ENCODE measurements around the gene VPS8. TPM values are rescaled to one million over a fixed set of nuclear protein-coding genes. Genes with fewer than 3 reads are reported as not detected.
A peak's percentile ranks its signal among the peaks of the same experiment; 100 is the strongest.

VPS8 gene
- total RNA-seq, 1 experiment from 2014 or later: 37.6 TPM

DNA sequence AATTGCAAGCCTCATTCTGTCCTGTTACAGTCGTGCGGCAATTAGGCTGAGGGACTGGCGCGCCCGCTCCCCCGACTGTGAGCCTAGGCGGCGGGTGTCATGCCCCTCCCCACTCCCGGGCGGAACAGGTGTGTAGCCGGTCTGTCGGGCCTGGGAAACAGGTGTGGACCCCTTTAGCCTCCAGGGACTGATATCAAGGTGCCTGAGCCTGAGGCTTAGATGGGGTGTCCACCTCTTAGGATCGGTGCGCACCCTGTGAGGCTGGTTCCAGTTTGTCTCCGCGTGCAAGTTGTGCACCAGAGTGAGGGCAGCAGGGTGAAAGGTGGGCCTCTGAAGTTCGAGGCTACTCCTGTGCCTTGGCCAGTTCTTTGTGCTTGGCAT lies 686 bp downstream of the VPS8 start:
- Histone ChIP-seq H3K27me3 (ENCODE audit: insufficient read depth, low read length) (no peaks in the 10 kb centered on the region), H3K9me2 (ENCODE audit: insufficient read depth) (no peaks in the 10 kb centered on the region), H3K4me2 (ENCODE audit: low read length) (peak overlapping the region; percentile 92), H3K79me2 (ENCODE audit: insufficient read depth, low read length) (peaks cover 32% of the 10 kb centered on the region), H3K36me3 (ENCODE audit: control insufficient read depth in 1 of 2, insufficient read depth in 2 of 2, low read length in 2 of 2) (no peaks in the 10 kb centered on the region), H3K27ac (ENCODE audit: low read depth, low read length) (peak overlapping the region; percentile 40), H3K4me3 (replicated peaks in 1 of 2; ENCODE audit: low read depth in 1 of 2, low read length in 2 of 2) (peak overlapping the region; percentile 66 to 95), H3K9me3 (ENCODE audit: control insufficient read depth in 1 of 2, insufficient read depth in 1 of 2, low read depth in 1 of 2, low read length in 2 of 2) (no peaks in the 10 kb centered on the region), H2AFZ (ENCODE audit: low read depth, low read length, poor library complexity, severe bottlenecking) (no peak overlapping the region), H3K9ac (ENCODE audit: low read length) (peak overlapping the region; percentile 81), H3K4me1 (ENCODE audit: control insufficient read depth in 1 of 2, insufficient read depth in 2 of 2, low read length in 2 of 2) (peaks cover 5 to 24% of the 10 kb centered on the region in 2 experiments; a peak in 3 of 4 replicates), H4K20me1 (ENCODE audit: insufficient read depth) (no peaks in the 10 kb centered on the region)
- ATAC-seq: peak; percentile 39
- BruUV-seq (replicated peaks): no TSS peak
- CTCF ChIA-PET: interaction anchor here (1.0 kb wide), 1 partner anchor 256 kb away, joined by 3 read pairs; no protein-coding TSS in a partner anchor
- POLR2A ChIA-PET: interaction anchor here (1.0 to 1.4 kb wide), 2 partner anchors 251 to 409 kb away, joined by 3 to 6 read pairs; partner anchors contain the start of gene EPHB3
- RAD21 ChIA-PET (ENCODE audit: low non-redundant PET in 1 of 2, low total read pairs in 2 of 2, uncharacterized antibody in 2 of 2, unreplicated experiment in 2 of 2): no interaction called here
- TF ChIP-seq ZFX (IDR thresholded peaks at IDR 0.05) (no peak), ZNF274 (IDR thresholded peaks at IDR 0.05; ENCODE audit: low read depth, low read length) (no peak), SP1 (IDR thresholded peaks at IDR 0.05; ENCODE audit: low read depth) (no peak), YY1 (IDR thresholded peaks at IDR 0.05; ENCODE audit: extremely low read depth, insufficient replicate concordance, low read depth, low read length) (no peak)
- intact Hi-C loops (cut with micrococcal nuclease): no loop called here
- no peak for DNase-seq (ENCODE audit: low read depth, low spot score)

DNA sequence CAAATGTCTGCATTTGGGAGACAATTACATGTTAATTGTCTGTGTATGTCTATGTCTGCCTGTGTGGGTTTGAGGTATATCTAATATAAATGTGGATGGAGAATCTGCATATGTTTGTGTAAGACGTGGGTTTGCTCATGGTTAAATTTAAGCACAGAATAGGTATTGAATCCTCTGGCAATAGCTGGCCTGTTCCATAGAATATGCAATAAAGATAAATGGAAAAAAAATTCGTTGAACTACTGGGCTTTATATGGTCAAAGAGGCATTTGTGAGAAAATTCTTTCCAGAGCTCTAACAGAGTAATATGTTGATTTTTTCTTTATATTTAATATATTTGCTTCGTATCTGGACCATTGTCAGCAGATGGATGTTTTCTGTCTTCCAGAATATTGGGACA lies 1.4 kb downstream of the VPS8 start:
- Histone ChIP-seq H3K79me2 (ENCODE audit: insufficient read depth, low read length) (peaks cover 32% of the 10 kb centered on the region), H3K4me3 (replicated peaks in 1 of 2; ENCODE audit: low read depth in 1 of 2, low read length in 2 of 2) (peak overlapping the region; percentile 66 to 95), H3K9me3 (ENCODE audit: control insufficient read depth in 1 of 2, insufficient read depth in 1 of 2, low read depth in 1 of 2, low read length in 2 of 2) (no peaks in the 10 kb centered on the region), H3K27me3 (ENCODE audit: insufficient read depth, low read length) (no peaks in the 10 kb centered on the region), H3K27ac (ENCODE audit: low read depth, low read length) (no peak overlapping the region), H2AFZ (ENCODE audit: low read depth, low read length, poor library complexity, severe bottlenecking) (no peak overlapping the region), H3K36me3 (ENCODE audit: control insufficient read depth in 1 of 2, insufficient read depth in 2 of 2, low read length in 2 of 2) (no peaks in the 10 kb centered on the region), H3K9me2 (ENCODE audit: insufficient read depth) (no peaks in the 10 kb centered on the region), H3K4me1 (ENCODE audit: control insufficient read depth in 1 of 2, insufficient read depth in 2 of 2, low read length in 2 of 2) (peaks cover 3 to 21% of the 10 kb centered on the region in 2 experiments; a peak in 3 of 4 replicates), H3K9ac (ENCODE audit: low read length) (no peak overlapping the region), H4K20me1 (ENCODE audit: insufficient read depth) (no peaks in the 10 kb centered on the region), H3K4me2 (ENCODE audit: low read length) (peak overlapping the region; percentile 92)
- intact Hi-C loops (cut with micrococcal nuclease): no loop called here
- ChIA-PET CTCF (no interaction called here), RAD21 (ENCODE audit: low non-redundant PET in 1 of 2, low total read pairs in 2 of 2, uncharacterized antibody in 2 of 2, unreplicated experiment in 2 of 2) (no interaction called here), POLR2A (no interaction called here)
- ATAC-seq (no peak), DNase-seq (ENCODE audit: low read depth, low spot score) (no peak)
- no TSS peak for BruUV-seq (replicated peaks)
- TF ChIP-seq SIN3A (IDR thresholded peaks at IDR 0.05; ENCODE audit: low read depth) (no peak), YY1 (IDR thresholded peaks at IDR 0.05; ENCODE audit: extremely low read depth, insufficient replicate concordance, low read depth, low read length) (no peak), ELF1 (IDR thresholded peaks at IDR 0.05; ENCODE audit: borderline replicate concordance, low read depth) (no peak), CBX3 (IDR thresholded peaks at IDR 0.05; ENCODE audit: low read depth) (no peak), EGR1 (IDR thresholded peaks at IDR 0.05; ENCODE audit: low read depth) (no peak), CEBPB (IDR thresholded peaks at IDR 0.05; ENCODE audit: low read depth) (no peak), EZH2 (IDR thresholded peaks at IDR 0.05) (no peak), POLR2A (IDR thresholded peaks at IDR 0.05; ENCODE audit: borderline replicate concordance, extremely low read depth, insufficient read depth, insufficient read length) (no peak)
- TF ChIP-seq, protein P1, sequence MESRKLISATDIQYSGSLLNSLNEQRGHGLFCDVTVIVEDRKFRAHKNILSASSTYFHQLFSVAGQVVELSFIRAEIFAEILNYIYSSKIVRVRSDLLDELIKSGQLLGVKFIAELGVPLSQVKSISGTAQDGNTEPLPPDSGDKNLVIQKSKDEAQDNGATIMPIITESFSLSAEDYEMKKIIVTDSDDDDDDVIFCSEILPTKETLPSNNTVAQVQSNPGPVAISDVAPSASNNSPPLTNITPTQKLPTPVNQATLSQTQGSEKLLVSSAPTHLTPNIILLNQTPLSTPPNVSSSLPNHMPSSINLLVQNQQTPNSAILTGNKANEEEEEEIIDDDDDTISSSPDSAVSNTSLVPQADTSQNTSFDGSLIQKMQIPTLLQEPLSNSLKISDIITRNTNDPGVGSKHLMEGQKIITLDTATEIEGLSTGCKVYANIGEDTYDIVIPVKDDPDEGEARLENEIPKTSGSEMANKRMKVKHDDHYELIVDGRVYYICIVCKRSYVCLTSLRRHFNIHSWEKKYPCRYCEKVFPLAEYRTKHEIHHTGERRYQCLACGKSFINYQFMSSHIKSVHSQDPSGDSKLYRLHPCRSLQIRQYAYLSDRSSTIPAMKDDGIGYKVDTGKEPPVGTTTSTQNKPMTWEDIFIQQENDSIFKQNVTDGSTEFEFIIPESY (IDR thresholded peaks at IDR 0.05; ENCODE audit: extremely low read depth, insufficient replicate concordance, low read length): no peak
- TF ChIP-seq, protein P2, sequence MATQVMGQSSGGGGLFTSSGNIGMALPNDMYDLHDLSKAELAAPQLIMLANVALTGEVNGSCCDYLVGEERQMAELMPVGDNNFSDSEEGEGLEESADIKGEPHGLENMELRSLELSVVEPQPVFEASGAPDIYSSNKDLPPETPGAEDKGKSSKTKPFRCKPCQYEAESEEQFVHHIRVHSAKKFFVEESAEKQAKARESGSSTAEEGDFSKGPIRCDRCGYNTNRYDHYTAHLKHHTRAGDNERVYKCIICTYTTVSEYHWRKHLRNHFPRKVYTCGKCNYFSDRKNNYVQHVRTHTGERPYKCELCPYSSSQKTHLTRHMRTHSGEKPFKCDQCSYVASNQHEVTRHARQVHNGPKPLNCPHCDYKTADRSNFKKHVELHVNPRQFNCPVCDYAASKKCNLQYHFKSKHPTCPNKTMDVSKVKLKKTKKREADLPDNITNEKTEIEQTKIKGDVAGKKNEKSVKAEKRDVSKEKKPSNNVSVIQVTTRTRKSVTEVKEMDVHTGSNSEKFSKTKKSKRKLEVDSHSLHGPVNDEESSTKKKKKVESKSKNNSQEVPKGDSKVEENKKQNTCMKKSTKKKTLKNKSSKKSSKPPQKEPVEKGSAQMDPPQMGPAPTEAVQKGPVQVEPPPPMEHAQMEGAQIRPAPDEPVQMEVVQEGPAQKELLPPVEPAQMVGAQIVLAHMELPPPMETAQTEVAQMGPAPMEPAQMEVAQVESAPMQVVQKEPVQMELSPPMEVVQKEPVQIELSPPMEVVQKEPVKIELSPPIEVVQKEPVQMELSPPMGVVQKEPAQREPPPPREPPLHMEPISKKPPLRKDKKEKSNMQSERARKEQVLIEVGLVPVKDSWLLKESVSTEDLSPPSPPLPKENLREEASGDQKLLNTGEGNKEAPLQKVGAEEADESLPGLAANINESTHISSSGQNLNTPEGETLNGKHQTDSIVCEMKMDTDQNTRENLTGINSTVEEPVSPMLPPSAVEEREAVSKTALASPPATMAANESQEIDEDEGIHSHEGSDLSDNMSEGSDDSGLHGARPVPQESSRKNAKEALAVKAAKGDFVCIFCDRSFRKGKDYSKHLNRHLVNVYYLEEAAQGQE (IDR thresholded peaks at IDR 0.05; ENCODE audit: low read depth): no peak

Measured in HCT116 (cell line).